HG03558 (cell line): ENCODE results near the gene NHS.

ENCODE experiments used
- ATAC-seq: cut with Tn5 transposase; IDR thresholded peaks from one replicate; pipeline ENCODE4 v1.9.1; 2021; ENCODE audit warnings: moderate number of reproducible peaks; ENCODE audit not compliant: unreplicated experiment; ENCODE audit errors: extremely low read depth

The NHS gene

GRCh38 chrX:17605676-17606075 is 230.7 kb downstream of the NHS start:
- ATAC-seq: no peak

GRCh38 chrX:17606231-17606630 is 231.2 kb downstream of the NHS start:
- no peak for ATAC-seq

- no peak for ATAC-seq
These were observed 233.9 kb downstream of the NHS start for GRCh38 chrX:17608888-17609287.

- ATAC-seq: no peak
These were observed 235.8 kb downstream of the NHS start for GRCh38 chrX:17610788-17611187.

- ATAC-seq: no peak
These were observed 239.1 kb downstream of the NHS start for GRCh38 chrX:17613979-17614588.

- ATAC-seq: no peak
These were observed 241.9 kb downstream of the NHS start for GRCh38 chrX:17616936-17617335.

- ATAC-seq: no peak
These were observed 242.8 kb downstream of the NHS start for GRCh38 chrX:17617806-17618205.

GRCh38 chrX:17621566-17622270 is 246.7 kb downstream of the NHS start:
- ATAC-seq: no peak

GRCh38 chrX:17622331-17622730 is 247.3 kb downstream of the NHS start:
- ATAC-seq: no peak

GRCh38 chrX:17623750-17624149 is 248.8 kb downstream of the NHS start:
- ATAC-seq: no peak

- ATAC-seq: no peak
These were observed 252.0 kb downstream of the NHS start for GRCh38 chrX:17627026-17627425.

GRCh38 chrX:17628976-17629375 is 254.0 kb downstream of the NHS start:
- ATAC-seq: no peak

- no peak for ATAC-seq
These were observed 254.5 kb downstream of the NHS start for GRCh38 chrX:17629519-17629918.

- ATAC-seq: no peak
These were observed 256.6 kb downstream of the NHS start for GRCh38 chrX:17631647-17632046.

GRCh38 chrX:17632942-17633341 is 257.9 kb downstream of the NHS start:
- no peak for ATAC-seq

GRCh38 chrX:17633546-17633945 is 258.5 kb downstream of the NHS start:
- ATAC-seq: no peak

GRCh38 chrX:17634542-17635207 is 259.7 kb downstream of the NHS start:
- ATAC-seq: no peak

- ATAC-seq: no peak
These were observed 260.2 kb downstream of the NHS start for GRCh38 chrX:17635231-17635630.

- no peak for ATAC-seq
These were observed 262.2 kb downstream of the NHS start for GRCh38 chrX:17637235-17637634.

- no peak for ATAC-seq
These were observed 263.7 kb downstream of the NHS start for GRCh38 chrX:17638731-17639130.

GRCh38 chrX:17642891-17643290 is 267.9 kb downstream of the NHS start:
- ATAC-seq: no peak

GRCh38 chrX:17643528-17643927 is 268.5 kb downstream of the NHS start:
- ATAC-seq: no peak
